Stimulated activated CD8-positive, alpha-beta memory T cell treated with anti-CD3 and anti-CD28 coated beads, Interleukin-2, amount 100 ng/mL, for 48 hours (primary cell): ENCODE data around the gene FRG1.
"Not testable (repeated sequence)": the region's sequence is repeated elsewhere in the genome, so short reads cannot be mapped to it uniquely, and the experiment has no call there.

Experiments used
- DNase-seq, 2 donors: peaks; one replicate each; pipeline ENCODE4 v3.0.0-alpha.2; 2020; ENCODE audit warnings: low read depth in 2 of 2

FRG1 gene

DNA sequence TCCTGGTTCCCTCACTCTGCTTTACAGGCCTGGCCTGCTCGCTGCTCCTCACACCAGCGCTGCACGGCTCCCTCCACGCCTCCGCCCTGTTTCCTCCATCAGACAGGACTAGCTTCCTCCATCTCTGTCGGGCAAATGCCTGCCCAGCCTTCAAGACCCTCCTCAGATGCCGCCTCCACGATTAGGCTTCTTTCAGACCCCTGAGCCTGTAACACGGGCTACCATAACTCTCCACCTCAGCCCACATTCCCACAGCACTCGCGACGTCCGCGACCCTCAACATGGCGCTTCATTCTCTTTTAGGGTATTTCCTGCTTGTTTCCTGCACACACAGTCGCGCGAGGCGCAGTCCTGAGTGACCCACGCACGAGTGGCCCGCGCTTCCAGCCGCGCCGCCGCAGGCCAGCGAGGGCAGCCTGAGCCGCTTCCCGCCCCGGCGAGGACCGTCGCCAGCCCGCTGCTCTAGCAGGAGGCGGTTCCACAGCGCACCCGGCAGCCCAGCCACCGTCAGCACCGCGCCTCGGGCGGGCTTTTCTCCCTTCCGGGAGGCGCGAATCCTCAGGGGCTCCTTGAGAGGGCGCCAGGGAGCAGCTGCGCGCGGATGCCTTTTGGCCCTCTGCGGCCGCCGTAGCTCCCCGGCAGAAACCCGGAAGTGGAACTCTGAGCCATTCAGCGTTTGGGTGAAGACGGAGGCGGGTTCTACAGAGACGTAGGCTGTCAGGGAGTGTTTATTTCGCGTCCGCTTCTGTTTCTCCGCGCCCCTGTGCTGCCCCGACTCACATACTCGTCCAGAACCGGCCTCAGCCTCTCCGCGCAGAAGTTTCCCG, at the start of gene FRG1:
Gene FRG1, plus strand, starts transcription at position 695 of the 827 bp plus-strand sequence. CDS start 138 bp downstream, outside the sequence.
- DNase-seq, result peak; percentile 86 to 90

DNA sequence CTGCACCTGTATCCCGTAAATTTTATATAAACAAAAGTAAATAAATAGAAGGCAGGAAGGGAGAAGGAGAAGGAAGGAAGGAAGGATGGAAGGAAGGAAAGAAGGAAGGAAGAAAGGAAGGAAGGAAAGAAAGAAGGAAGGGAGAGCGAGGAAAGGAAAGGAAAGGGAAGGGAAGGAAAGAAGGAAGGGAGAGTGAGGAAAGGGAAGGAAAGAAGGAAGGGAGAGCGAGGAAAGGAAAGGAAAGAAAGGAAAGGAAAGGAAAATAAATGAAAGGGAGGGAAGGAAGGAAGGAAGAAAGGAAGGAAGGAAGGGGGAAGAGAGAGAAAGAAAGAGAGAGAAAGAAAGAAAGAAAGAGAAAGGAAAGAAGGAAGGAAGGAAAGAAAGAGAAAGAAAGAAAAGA, 43.0 kb upstream of the FRG1 start:
- DNase-seq, result no peak

DNA sequence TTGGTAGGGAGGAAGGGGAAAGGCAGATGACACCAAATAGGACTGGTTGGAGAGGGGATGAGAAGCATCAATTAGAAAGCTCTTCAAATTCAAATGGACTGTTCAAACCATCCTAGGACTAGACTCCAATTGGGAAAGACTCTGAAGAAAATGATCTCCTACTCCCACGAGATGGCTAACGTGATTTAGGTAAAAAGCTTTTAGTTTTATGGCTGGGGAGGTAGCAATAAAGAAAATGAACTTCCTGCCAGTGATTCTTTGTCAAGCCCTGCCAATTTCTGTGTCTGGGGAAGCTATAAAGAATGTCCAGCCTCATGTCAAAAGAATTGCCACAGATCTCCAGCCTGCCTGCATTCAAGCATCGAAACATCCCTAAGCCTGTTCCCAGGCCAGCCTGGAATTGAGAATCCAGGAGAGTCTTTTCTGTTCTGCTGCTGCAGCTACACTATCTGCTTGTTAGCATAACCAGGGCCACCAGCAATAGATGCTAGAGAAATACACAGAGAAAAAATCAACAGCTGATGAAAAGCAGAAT, 41.1 kb upstream of the FRG1 start:
- not testable (repeated sequence) for DNase-seq

DNA sequence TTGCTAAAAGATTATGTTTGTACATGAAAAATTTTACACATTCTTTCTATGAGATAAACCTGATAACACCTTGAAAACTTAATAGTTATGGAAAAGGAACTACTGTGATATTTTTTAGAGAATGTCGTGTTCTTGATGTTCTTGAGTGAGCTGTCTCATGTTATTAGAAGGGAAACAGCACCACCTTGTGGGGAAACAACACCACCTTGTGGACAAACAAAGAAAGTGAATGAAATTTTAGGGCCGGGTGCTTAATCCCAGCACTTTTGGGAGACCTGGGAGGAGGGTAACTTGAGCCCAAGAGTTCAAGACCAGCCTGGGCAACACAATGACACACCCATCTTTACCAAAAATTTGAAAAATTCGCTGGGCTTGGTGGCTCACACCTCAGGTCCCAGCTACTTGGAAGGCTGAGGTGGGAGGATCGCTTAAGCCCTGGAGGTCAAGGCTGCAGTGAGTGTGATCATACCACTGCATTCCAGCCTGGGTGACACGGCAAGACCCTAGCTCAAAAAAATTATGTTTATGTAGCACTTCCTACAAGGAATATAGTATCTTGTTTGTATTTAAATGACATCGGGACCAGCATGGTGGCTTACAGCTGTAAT, 36.1 kb upstream of the FRG1 start:
- peak in 1 of 2 donors; percentile 15 for DNase-seq

- DNase-seq, result no peak
These were observed 28.5 kb upstream of the FRG1 start for GRCh38 chr4:189912170-189912569.

GRCh38 chr4:189917161-189917891, 23.3 kb upstream of the FRG1 start:
- no peak for DNase-seq

- no peak for DNase-seq
These were observed 19.6 kb upstream of the FRG1 start for GRCh38 chr4:189921058-189921457.

- not testable (repeated sequence) for DNase-seq
These were observed 13.9 kb upstream of the FRG1 start for GRCh38 chr4:189926742-189927141.

DNA sequence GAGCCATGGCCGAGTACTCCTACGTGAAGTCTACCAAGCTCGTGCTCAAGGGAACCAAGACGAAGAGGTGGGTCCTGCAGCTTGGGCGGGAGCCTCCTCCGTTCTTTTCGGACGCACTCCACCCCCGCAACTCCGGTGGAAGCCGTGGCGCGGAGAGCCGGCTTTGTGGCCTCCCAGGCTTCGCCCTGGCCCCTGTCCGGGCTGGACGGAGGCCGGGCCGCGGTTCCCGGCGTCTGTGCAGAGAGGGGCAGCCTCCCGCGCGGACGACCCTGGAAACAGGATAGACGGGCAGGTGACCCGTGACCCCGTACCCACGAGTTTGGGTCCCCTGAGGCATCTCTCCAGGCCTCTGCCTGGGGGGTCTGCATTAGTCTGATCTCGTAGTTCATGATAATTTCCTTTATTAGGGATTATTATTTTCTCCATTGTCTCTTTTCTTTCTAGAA, 356 bp downstream of the FRG1 start:
- peak in 1 of 2 donors; percentile 14 for DNase-seq

- DNase-seq, result not testable (repeated sequence)
These were observed 1.7 kb downstream of the FRG1 start for GRCh38 chr4:189942412-189942811.

- DNase-seq, result not testable (repeated sequence)
These were observed 3.4 kb downstream of the FRG1 start for GRCh38 chr4:189944077-189944476.

DNA sequence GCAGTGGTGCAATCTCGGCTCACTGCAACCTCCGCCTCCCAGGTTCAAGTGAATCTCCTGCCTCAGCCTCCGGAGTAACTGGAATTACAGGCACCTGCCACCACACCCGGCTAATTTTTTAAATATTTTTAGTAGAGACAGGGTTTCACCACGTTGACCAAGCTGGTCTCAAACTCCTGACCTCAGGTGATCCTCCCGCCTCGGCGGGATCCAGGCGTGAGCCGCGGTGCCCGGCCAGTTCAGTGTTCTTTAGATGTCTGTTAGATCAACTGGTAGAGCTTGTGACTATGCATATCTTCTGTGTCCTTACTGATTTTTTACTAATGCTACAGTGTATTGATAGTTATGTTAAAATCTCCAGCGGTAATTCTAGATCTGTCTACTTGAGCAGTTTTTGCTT, 6.2 kb downstream of the FRG1 start:
- DNase-seq, result not testable (repeated sequence)

GRCh38 chr4:189948486-189948885, 7.8 kb downstream of the FRG1 start:
- not testable (repeated sequence) for DNase-seq

DNA sequence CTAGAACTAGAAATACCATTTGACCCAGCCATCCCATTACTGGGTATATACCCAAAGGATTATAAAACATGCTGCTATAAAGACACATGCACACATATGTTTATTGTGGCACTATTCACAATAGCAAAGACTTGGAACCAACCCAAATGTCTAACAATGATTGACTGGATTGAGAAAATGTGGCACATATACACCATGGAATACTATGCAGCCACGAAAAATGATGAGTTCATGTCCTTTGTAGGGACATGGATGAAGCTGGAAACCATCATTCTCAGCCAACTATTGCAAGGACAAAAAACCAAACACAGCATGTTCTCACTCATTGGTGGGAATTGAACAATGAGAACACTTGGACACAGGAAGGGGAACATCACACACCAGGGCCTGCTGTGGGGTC, 28.6 kb downstream of the FRG1 start:
- DNase-seq, result not testable (repeated sequence)

- DNase-seq, result no peak
These were observed 33.0 kb downstream of the FRG1 start for GRCh38 chr4:189973646-189974045.

DNA sequence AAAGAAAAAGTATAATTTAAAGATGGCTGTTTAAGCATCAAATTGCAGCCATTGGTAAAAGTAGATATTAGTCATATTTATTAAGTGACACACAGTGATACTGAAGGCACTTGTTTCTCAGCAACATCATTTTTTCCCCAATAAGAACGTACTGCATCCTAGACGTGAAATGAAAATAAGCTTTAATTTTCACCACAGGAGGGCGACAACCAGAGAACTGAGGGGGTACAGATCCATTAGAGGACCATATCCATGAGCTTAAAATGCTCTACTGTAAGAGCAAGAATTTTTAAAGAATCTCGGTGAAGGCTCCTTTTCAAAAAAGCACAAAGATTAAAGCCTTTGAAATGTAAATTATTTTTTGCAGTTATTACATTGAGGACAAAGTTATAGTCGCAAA, 33.4 kb downstream of the FRG1 start:
- no peak for DNase-seq

- no peak for DNase-seq
These were observed 38.8 kb downstream of the FRG1 start for GRCh38 chr4:189979196-189980047.

- DNase-seq, result not testable (repeated sequence)
These were observed 39.6 kb downstream of the FRG1 start for GRCh38 chr4:189980292-189980691.

DNA sequence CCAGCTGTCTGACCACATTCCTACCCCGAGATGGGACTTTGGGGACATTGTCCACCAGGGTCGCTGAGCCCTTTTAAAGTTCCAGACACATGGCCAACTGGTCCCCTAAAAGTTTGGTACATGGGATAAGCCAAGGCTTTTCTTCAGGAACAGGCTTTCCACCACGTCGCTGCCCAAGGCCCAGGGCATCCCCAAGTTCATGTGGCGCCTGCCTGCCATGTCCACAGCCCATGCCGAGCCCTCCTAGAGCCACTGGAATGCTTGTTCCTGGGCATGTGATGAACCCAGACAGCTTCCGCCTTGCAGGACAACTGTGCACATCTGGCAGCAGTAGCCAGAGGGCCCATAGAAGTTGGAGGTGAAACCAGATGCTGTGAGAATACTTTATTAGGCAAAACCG, 41.3 kb downstream of the FRG1 start:
- DNase-seq, result no peak

GRCh38 chr4:189983916-189984526, 43.3 kb downstream of the FRG1 start:
- DNase-seq, result not testable (repeated sequence)

DNA sequence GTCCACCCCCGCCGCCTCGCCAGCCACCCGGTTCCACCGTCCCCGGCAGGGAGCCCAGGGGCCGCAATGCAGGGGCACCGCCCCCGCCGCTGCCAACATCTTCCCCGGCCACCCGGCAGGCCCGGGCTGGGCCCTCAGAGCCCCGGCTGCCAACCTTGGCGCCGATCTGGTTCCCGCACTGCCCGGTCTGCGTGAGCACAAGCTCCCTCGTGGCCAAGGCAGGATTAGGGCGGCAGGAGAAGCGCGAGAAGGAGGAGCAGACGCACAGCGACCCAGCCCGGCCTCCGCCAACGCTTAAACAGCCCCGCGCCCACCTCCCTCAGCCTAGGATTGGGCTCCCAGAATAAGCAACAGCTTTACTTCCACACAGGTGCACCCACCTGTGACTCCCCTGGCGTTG, 44.0 kb downstream of the FRG1 start:
- DNase-seq, result not testable (repeated sequence)
